Transverse colon (tissue), 4 donors: Measurements from ENCODE around the gene KLHL29.

Experiments used
- POLR2A ChIP-seq: fragments of 450-650 bp; IDR thresholded peaks from one replicate; pipeline ENCODE4 v1.6.1; 2016; ENCODE audit warnings: antibody characterized with exemption, mild to moderate bottlenecking, moderate library complexity
- POLR2AphosphoS5 ChIP-seq, 3 donors: sonication (generic); formaldehyde crosslinking; IDR thresholded peaks; one replicate each; pipeline ENCODE4 v1.6.1; 2016; ENCODE audit warnings: antibody characterized with exemption in 3 of 3
- TF ChIP-seq, protein P1 (sequence below), 5 experiments: fragments of 200-600 bp in 3 of 5; fragments of 450-650 bp in 2 of 5; sonication (generic) in 3 of 5; IDR thresholded peaks; 1 replicate in 2 of 5; 2 replicates in 3 of 5; pipeline ENCODE4 v1.5.1; 2016 to 2017; ENCODE audit warnings: antibody characterized with exemption in 5 of 5, inconsistent platforms in 3 of 5, mild to moderate bottlenecking in 2 of 5, moderate library complexity in 1 of 5

DNA sequence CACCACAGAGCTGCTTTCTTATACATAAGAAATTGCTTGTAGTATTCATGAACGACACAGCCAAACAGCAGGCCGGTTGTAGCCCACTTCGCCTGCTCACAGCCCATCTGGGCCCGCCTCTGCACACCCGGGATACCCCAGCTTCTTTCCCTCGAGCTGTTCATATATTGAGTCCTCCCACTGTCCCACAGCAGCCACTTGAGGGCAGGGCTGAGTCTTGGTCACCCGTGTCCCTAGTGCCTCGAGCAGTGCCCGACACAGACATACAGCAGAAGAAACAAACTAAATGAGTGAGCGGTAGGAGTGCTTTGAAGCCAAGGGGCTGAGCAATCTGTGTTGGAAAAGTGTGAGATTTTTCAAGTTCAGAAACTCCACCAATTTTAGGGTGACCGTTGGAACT lies 251.4 kb downstream of the KLHL29 start:
- TF ChIP-seq, protein P1, sequence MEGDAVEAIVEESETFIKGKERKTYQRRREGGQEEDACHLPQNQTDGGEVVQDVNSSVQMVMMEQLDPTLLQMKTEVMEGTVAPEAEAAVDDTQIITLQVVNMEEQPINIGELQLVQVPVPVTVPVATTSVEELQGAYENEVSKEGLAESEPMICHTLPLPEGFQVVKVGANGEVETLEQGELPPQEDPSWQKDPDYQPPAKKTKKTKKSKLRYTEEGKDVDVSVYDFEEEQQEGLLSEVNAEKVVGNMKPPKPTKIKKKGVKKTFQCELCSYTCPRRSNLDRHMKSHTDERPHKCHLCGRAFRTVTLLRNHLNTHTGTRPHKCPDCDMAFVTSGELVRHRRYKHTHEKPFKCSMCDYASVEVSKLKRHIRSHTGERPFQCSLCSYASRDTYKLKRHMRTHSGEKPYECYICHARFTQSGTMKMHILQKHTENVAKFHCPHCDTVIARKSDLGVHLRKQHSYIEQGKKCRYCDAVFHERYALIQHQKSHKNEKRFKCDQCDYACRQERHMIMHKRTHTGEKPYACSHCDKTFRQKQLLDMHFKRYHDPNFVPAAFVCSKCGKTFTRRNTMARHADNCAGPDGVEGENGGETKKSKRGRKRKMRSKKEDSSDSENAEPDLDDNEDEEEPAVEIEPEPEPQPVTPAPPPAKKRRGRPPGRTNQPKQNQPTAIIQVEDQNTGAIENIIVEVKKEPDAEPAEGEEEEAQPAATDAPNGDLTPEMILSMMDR (IDR thresholded peaks at IDR 0.05), result no peak
- no peak for TF ChIP-seq POLR2A
- no peak for TF ChIP-seq POLR2AphosphoS5 (IDR thresholded peaks at IDR 0.05)
